K562 (cell line): ENCODE measurements around the gene TSPAN3. TPM values are rescaled to one million over a fixed set of nuclear protein-coding genes. Genes with fewer than 3 reads are reported as not detected.

ENCODE experiments used
- BHLHE40 ChIP-seq: IDR thresholded peaks from 2 replicates; pipeline ENCODE4 v1.6.1; 2011; ENCODE audit warnings: low read length, improper control_type of control experiment
- CAMTA2 ChIP-seq: fragments of 250-450 bp; sonication (Bioruptor Pico); conservative IDR thresholded peaks from 2 replicates; pipeline ENCODE4 v1.5.1; 2022
- CSDE1 ChIP-seq, 2 experiments: fragments of 450-650 bp; IDR thresholded peaks; 2 replicates each; pipeline ENCODE4 v1.6.1; 2016; ENCODE audit warnings: mild to moderate bottlenecking in 1 of 2
- ETS2 ChIP-seq: IDR thresholded peaks from 2 replicates; pipeline ENCODE4 v1.6.1; 2016; ENCODE audit warnings: borderline replicate concordance, missing genetic modification characterization, mild to moderate bottlenecking, moderate library complexity, missing compliant biosample characterization; ENCODE audit not compliant: poor library complexity, severe bottlenecking
- FOXA3 ChIP-seq, 2 experiments: fragments of 450-650 bp in 1 of 2; sonication (generic) in 1 of 2; formaldehyde crosslinking; IDR thresholded peaks in 1 of 2; conservative IDR thresholded peaks in 1 of 2; 2 replicates each; pipeline versions ENCODE4 v1.4.0 to v1.8.0; 2020 to 2022; ENCODE audit warnings: mild to moderate bottlenecking in 2 of 2, missing genetic modification reagents in 1 of 2
- HDAC3 ChIP-seq: fragments of 450-650 bp; IDR thresholded peaks from 2 replicates; pipeline ENCODE4 v1.6.1; 2018; ENCODE audit warnings: borderline replicate concordance, mild to moderate bottlenecking, moderate library complexity; ENCODE audit not compliant: partially characterized antibody
- HDAC8 ChIP-seq: fragments of 450-650 bp; IDR thresholded peaks from 2 replicates; pipeline ENCODE4 v1.6.1; 2016; ENCODE audit warnings: mild to moderate bottlenecking, missing genetic modification characterization, moderate library complexity, missing compliant biosample characterization
- HNRNPH1 ChIP-seq: fragments of 200-400 bp; formaldehyde crosslinking; optimal IDR thresholded peaks from 2 replicates; pipeline ENCODE3; 2017; ENCODE audit warnings: low read depth, mild to moderate bottlenecking, low read length, moderate library complexity
- MEIS2 ChIP-seq: fragments of 450-650 bp; IDR thresholded peaks from 2 replicates; pipeline ENCODE4 v1.6.1; 2014; ENCODE audit warnings: mild to moderate bottlenecking; ENCODE audit not compliant: partially characterized antibody
- NCOR1 ChIP-seq: fragments of 450-650 bp; IDR thresholded peaks from 2 replicates; pipeline ENCODE4 v1.6.1; 2016; ENCODE audit warnings: mild to moderate bottlenecking, moderate library complexity
- NFE2 ChIP-seq: IDR thresholded peaks from 2 replicates; pipeline ENCODE4 v1.6.1; 2014; ENCODE audit warnings: antibody characterized with exemption, low read depth
- NR1H2 ChIP-seq: sonication (generic); formaldehyde crosslinking; IDR thresholded peaks from 2 replicates; pipeline ENCODE4 v1.4.0; 2020; ENCODE audit warnings: mild to moderate bottlenecking, missing genetic modification reagents
- PTRF ChIP-seq: fragments of 450-650 bp; IDR thresholded peaks from 2 replicates; pipeline ENCODE4 v1.6.1; 2016; ENCODE audit warnings: mild to moderate bottlenecking, missing genetic modification characterization, missing compliant biosample characterization
- RBM15 ChIP-seq: fragments of 200-400 bp; formaldehyde crosslinking; IDR thresholded peaks from 2 replicates; pipeline ENCODE4 v1.6.1; 2018; ENCODE audit warnings: mild to moderate bottlenecking, low read length, moderate library complexity; ENCODE audit not compliant: insufficient read depth
- SNIP1 ChIP-seq: fragments of 450-650 bp; IDR thresholded peaks from 2 replicates; pipeline ENCODE4 v1.7.1; 2017; ENCODE audit warnings: low read depth, mild to moderate bottlenecking
- TAF9B ChIP-seq: fragments of 450-650 bp; IDR thresholded peaks from 2 replicates; pipeline ENCODE4 v1.6.1; 2018; ENCODE audit warnings: mild to moderate bottlenecking; ENCODE audit not compliant: partially characterized antibody
- TCF3 ChIP-seq: sonication (generic); formaldehyde crosslinking; IDR thresholded peaks from 2 replicates; pipeline ENCODE4 v1.4.0; 2020; ENCODE audit warnings: mild to moderate bottlenecking, missing genetic modification reagents
- TEAD2 ChIP-seq: fragments of 450-650 bp; IDR thresholded peaks from 2 replicates; pipeline ENCODE4 v1.6.1; 2016; ENCODE audit warnings: missing genetic modification characterization, control low read depth, missing compliant biosample characterization
- XRCC3 ChIP-seq: fragments of 450-650 bp; IDR thresholded peaks from 2 replicates; pipeline ENCODE4 v1.6.1; 2017; ENCODE audit warnings: mild to moderate bottlenecking, moderate library complexity
- ZFP1 ChIP-seq: fragments of 450-650 bp; formaldehyde crosslinking; IDR thresholded peaks from 2 replicates; pipeline ENCODE4 v1.4.0; 2020; ENCODE audit warnings: mild to moderate bottlenecking, mixed read lengths
- ZNF140 ChIP-seq: fragments of 250-450 bp; sonication (Bioruptor Pico); IDR thresholded peaks from 2 replicates; pipeline ENCODE4 v1.8.0; 2021; ENCODE audit warnings: moderate library complexity, mild to moderate bottlenecking, inconsistent platforms
- ZNF778 ChIP-seq: fragments of 450-650 bp; formaldehyde crosslinking; IDR thresholded peaks from 2 replicates; pipeline ENCODE4 v1.4.0; 2020; ENCODE audit warnings: mild to moderate bottlenecking, moderate library complexity
- polyA plus RNA-seq, 8 experiments: library from polyadenylated mRNA; depleted of rRNA in 4 of 8; stranded (reverse) in 5 of 8; unstranded in 3 of 8; fragments of >200 nt; fragmentation: Nextera tagmentation in 2 of 8; fragmentation: Illumina TruSeq in 1 of 8; extraction: Ambion mirVana in 2 of 8; extraction: Trizol in 1 of 8; gene quantifications; 2 replicates each; pipeline versions ENCODE4 v1.2.1 to v1.2.3, GENCODE V29; 2011 to 2014; ENCODE audit warnings: inconsistent platforms in 1 of 8, missing spikeins in 1 of 8
- total RNA-seq, 7 experiments: library from RNA; depleted of rRNA in 6 of 7; stranded (reverse); fragments of >200 nt in 6 of 7; fragmentation: Illumina TruSeq in 2 of 7; extraction: Trizol in 2 of 7; gene quantifications; 2 replicates each; pipeline versions ENCODE4 v1.2.1 to v1.2.3, GENCODE V29; 2011 to 2021; ENCODE audit warnings: low replicate concordance in 1 of 7
- TF ChIP-seq, protein P1 (sequence below): sonication (generic); formaldehyde crosslinking; IDR thresholded peaks from 2 replicates; pipeline ENCODE4 v1.8.0; 2022; ENCODE audit warnings: mild to moderate bottlenecking, missing genetic modification reagents
- TF ChIP-seq, protein P2 (sequence below): fragments of 250-450 bp; sonication (Bioruptor Pico); IDR thresholded peaks from 2 replicates; pipeline ENCODE4 v1.5.0; 2020; ENCODE audit warnings: mild to moderate bottlenecking, borderline replicate concordance

TSPAN3 gene
- total and polyA plus RNA-seq, 9 of the 15 experiments (the other 6 are each of a cell fraction or from before 2014, with no cell fraction given): 14.3 to 144 (median 71.1) TPM

DNA sequence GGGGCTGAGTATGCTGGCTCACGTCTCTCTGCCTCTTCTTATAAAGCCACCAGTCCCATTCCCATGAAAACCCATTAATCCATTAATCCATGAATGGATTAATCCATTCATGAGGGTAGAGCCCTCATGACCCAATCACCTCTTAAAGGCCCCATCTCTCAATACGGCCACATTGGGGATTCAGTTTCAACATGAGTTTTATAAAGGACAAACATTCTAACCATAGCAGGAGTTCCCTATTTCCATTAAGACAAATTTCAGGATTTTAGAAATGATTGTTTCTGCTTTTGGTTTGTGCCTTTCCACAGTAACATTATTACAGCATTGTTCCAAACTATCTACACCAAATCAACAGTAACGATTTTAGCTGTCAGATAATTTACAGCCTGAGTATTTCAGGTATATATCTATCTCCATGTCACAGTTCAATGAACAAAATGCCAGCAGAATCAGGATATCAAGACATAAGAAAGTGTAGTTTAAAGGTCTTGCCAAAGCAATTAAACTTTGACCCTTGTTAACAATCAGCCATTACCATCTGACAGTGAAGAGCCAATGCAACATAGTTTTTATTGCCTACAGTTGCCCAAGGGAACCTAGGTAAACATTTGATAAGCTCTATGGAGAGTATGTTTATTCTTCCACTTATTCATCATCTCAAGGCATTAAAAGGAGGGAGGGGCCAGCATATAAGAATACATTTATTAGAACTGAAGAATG is 3.8 kb downstream of the TSPAN3 start (continued):
- TF ChIP-seq, protein P1, sequence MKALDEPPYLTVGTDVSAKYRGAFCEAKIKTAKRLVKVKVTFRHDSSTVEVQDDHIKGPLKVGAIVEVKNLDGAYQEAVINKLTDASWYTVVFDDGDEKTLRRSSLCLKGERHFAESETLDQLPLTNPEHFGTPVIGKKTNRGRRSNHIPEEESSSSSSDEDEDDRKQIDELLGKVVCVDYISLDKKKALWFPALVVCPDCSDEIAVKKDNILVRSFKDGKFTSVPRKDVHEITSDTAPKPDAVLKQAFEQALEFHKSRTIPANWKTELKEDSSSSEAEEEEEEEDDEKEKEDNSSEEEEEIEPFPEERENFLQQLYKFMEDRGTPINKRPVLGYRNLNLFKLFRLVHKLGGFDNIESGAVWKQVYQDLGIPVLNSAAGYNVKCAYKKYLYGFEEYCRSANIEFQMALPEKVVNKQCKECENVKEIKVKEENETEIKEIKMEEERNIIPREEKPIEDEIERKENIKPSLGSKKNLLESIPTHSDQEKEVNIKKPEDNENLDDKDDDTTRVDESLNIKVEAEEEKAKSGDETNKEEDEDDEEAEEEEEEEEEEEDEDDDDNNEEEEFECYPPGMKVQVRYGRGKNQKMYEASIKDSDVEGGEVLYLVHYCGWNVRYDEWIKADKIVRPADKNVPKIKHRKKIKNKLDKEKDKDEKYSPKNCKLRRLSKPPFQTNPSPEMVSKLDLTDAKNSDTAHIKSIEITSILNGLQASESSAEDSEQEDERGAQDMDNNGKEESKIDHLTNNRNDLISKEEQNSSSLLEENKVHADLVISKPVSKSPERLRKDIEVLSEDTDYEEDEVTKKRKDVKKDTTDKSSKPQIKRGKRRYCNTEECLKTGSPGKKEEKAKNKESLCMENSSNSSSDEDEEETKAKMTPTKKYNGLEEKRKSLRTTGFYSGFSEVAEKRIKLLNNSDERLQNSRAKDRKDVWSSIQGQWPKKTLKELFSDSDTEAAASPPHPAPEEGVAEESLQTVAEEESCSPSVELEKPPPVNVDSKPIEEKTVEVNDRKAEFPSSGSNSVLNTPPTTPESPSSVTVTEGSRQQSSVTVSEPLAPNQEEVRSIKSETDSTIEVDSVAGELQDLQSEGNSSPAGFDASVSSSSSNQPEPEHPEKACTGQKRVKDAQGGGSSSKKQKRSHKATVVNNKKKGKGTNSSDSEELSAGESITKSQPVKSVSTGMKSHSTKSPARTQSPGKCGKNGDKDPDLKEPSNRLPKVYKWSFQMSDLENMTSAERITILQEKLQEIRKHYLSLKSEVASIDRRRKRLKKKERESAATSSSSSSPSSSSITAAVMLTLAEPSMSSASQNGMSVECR (CRISPR knock-in tag): no peak
- TF ChIP-seq PTRF (tag): no peak
- no peak for TF ChIP-seq TEAD2 (tag)
- TF ChIP-seq NCOR1: peak; percentile 52; the same call in 1 of the 2 replicates
- TF ChIP-seq ZNF140 (CRISPR knock-in tag): no peak
- TF ChIP-seq TCF3 (CRISPR knock-in tag): peak; percentile 57
- no peak for TF ChIP-seq NFE2
- TF ChIP-seq, protein P2, sequence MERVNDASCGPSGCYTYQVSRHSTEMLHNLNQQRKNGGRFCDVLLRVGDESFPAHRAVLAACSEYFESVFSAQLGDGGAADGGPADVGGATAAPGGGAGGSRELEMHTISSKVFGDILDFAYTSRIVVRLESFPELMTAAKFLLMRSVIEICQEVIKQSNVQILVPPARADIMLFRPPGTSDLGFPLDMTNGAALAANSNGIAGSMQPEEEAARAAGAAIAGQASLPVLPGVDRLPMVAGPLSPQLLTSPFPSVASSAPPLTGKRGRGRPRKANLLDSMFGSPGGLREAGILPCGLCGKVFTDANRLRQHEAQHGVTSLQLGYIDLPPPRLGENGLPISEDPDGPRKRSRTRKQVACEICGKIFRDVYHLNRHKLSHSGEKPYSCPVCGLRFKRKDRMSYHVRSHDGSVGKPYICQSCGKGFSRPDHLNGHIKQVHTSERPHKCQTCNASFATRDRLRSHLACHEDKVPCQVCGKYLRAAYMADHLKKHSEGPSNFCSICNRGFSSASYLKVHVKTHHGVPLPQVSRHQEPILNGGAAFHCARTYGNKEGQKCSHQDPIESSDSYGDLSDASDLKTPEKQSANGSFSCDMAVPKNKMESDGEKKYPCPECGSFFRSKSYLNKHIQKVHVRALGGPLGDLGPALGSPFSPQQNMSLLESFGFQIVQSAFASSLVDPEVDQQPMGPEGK (CRISPR knock-in tag): no peak
- TF ChIP-seq RBM15: no peak
- no peak for TF ChIP-seq CAMTA2
- peak in 1 of 2 experiments; percentile 59; a peak in 2 of 4 replicates for TF ChIP-seq FOXA3 (CRISPR knock-in tag; conservative IDR thresholded peaks at IDR 0.05 in 1 of 2, IDR thresholded peaks at IDR 0.05 in 1 of 2)
- no peak for TF ChIP-seq HNRNPH1
- no peak for TF ChIP-seq ETS2 (tag)
- TF ChIP-seq HDAC8 (tag): no peak
- no peak for TF ChIP-seq TAF9B
- no peak for TF ChIP-seq HDAC3
- no peak for TF ChIP-seq NR1H2
- peak; percentile 65 for TF ChIP-seq MEIS2
- TF ChIP-seq XRCC3: no peak
- no peak for TF ChIP-seq ZFP1 (CRISPR knock-in tag)
- no peak for TF ChIP-seq SNIP1
- no peak for TF ChIP-seq BHLHE40
- no peak for TF ChIP-seq CSDE1 (IDR thresholded peaks at IDR 0.05)
- no peak for TF ChIP-seq ZNF778
